Sigmoid colon (tissue), 7 donors: ENCODE measurements around the gene JAKMIP3. TPM values are rescaled to one million over a fixed set of nuclear protein-coding genes. Genes with fewer than 3 reads are reported as not detected.
A peak's percentile ranks its signal among the peaks of the same experiment; 100 is the strongest.

Experiments
- DNase-seq: peaks from one replicate; pipeline ENCODE4 v3.0.0-alpha.2; 2019
- H3K27ac ChIP-seq, 4 donors: fragments of 200-600 bp; sonication (generic); one replicate each; pipeline ENCODE4 v1.5.1; 2016 to 2019; ENCODE audit warnings: mild to moderate bottlenecking in 1 of 4
- H3K27me3 ChIP-seq, 3 donors: fragments of 200-600 bp; sonication (generic); one replicate each; pipeline ENCODE4 v1.5.1; 2019; ENCODE audit warnings: mild to moderate bottlenecking in 1 of 3
- H3K36me3 ChIP-seq, 4 donors: fragments of 200-600 bp; sonication (generic); one replicate each; pipeline ENCODE4 v1.5.1; 2016 to 2019
- H3K4me1 ChIP-seq, 4 donors: fragments of 200-600 bp; sonication (generic); one replicate each; pipeline ENCODE4 v1.5.1; 2017 to 2019
- H3K4me3 ChIP-seq, 4 donors: fragments of 200-600 bp; sonication (generic); one replicate each; pipeline ENCODE4 v1.5.1; 2017 to 2019; ENCODE audit warnings: mild to moderate bottlenecking in 2 of 4, moderate library complexity in 1 of 4
- H3K9me3 ChIP-seq, 4 donors: fragments of 200-600 bp in 3 of 4; sonication (generic) in 3 of 4; one replicate each; pipeline versions ENCODE4 v1.5.1 to v1.6.1; 2013 to 2019
- EP300 ChIP-seq, 4 donors: sonication (generic); formaldehyde crosslinking; IDR thresholded peaks; one replicate each; pipeline ENCODE4 v1.6.1; 2017; ENCODE audit warnings: antibody characterized with exemption in 4 of 4
- POLR2A ChIP-seq, 2 donors: fragments of 450-650 bp; IDR thresholded peaks; one replicate each; pipeline ENCODE4 v1.6.1; 2016; ENCODE audit warnings: antibody characterized with exemption in 2 of 2, mild to moderate bottlenecking in 2 of 2, moderate library complexity in 2 of 2
- POLR2AphosphoS5 ChIP-seq, 4 donors: sonication (generic); formaldehyde crosslinking; IDR thresholded peaks; one replicate each; pipeline ENCODE4 v1.6.1; 2017; ENCODE audit warnings: antibody characterized with exemption in 4 of 4
- WGBS, 2 donors: extraction: QIAGEN DNeasy Blood & Tissue Kit; methylation state at CpG; one replicate each; pipeline ENCODE4 v1.1.7; 2013; 5-methylcytosine and 5-hydroxymethylcytosine counted together
- intact Hi-C: fragments of 100-400 bp; cut with DNase I; formaldehyde crosslinking; loops from one replicate; pipeline ENCODE4 v1.15.1; 2023
- polyA plus RNA-seq, 3 donors: library from polyadenylated mRNA; stranded (reverse); fragments of 200-250 nt; gene quantifications; one replicate each; pipeline ENCODE4 v1.2.3, GENCODE V29; 2013
- total RNA-seq, 4 donors: library from RNA; depleted of rRNA; stranded (reverse); fragments of >200 nt; gene quantifications; one replicate each; pipeline ENCODE4 v1.1.0, GENCODE V29; 2016
- TF ChIP-seq, protein P1 (sequence below), 4 experiments: fragments of 450-650 bp in 3 of 4; fragments of 200-600 bp in 1 of 4; IDR thresholded peaks; one replicate each; pipeline ENCODE4 v1.5.1; 2016 to 2019; ENCODE audit warnings: antibody characterized with exemption in 4 of 4, mild to moderate bottlenecking in 3 of 4, moderate library complexity in 2 of 4
- donor health status: healthy with polysubstance abuse.
- donor health status: Bipolar disorder and iron deficiency.
- donor health status: healthy.

JAKMIP3 gene
- total and polyA plus RNA-seq, 7 donors, result 0.22 to 3.0 (median 0.71) TPM; not detected in 2

DNA sequence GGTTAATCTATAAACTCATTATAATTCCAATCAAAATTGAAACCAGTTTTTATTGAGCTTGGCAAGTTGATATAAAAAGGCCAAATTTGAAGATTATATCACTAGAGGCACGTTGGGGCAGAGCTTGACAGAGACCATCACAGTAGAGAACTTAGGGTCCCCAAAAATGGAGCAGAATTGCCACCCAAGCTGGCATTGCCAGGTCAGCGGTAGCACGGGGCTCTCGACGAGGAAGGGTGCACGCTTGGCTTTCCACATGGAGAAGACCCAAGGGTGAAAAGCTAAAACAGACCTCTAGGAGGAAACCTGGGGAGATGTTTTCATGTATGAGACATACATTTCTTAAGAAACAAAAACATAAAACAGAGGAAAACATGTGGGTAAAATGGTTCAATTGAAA, 4.3 kb upstream of the JAKMIP3 start:
- H3K27ac ChIP-seq, result no peak overlapping the region
- H3K9me3 ChIP-seq, result no peaks in the 10 kb centered on the region
- intact Hi-C loops, result no loop called here
- TF ChIP-seq EP300 (IDR thresholded peaks at IDR 0.05) (no peak), POLR2A (IDR thresholded peaks at IDR 0.05) (no peak), POLR2AphosphoS5 (IDR thresholded peaks at IDR 0.05) (no peak)
- TF ChIP-seq, protein P1, sequence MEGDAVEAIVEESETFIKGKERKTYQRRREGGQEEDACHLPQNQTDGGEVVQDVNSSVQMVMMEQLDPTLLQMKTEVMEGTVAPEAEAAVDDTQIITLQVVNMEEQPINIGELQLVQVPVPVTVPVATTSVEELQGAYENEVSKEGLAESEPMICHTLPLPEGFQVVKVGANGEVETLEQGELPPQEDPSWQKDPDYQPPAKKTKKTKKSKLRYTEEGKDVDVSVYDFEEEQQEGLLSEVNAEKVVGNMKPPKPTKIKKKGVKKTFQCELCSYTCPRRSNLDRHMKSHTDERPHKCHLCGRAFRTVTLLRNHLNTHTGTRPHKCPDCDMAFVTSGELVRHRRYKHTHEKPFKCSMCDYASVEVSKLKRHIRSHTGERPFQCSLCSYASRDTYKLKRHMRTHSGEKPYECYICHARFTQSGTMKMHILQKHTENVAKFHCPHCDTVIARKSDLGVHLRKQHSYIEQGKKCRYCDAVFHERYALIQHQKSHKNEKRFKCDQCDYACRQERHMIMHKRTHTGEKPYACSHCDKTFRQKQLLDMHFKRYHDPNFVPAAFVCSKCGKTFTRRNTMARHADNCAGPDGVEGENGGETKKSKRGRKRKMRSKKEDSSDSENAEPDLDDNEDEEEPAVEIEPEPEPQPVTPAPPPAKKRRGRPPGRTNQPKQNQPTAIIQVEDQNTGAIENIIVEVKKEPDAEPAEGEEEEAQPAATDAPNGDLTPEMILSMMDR (IDR thresholded peaks at IDR 0.05), result no peak
- no peak overlapping the region for H3K4me3 ChIP-seq
- no peak for DNase-seq
- H3K4me1 ChIP-seq, result peaks cover 0 to 20% (median 11%) of the 10 kb centered on the region in 4 donors
- no peaks in the 10 kb centered on the region for H3K27me3 ChIP-seq
- 81 to 84% methylated on average over 6 of the region's 6 CpGs for WGBS, 2 donors
- no peaks in the 10 kb centered on the region for H3K36me3 ChIP-seq

DNA sequence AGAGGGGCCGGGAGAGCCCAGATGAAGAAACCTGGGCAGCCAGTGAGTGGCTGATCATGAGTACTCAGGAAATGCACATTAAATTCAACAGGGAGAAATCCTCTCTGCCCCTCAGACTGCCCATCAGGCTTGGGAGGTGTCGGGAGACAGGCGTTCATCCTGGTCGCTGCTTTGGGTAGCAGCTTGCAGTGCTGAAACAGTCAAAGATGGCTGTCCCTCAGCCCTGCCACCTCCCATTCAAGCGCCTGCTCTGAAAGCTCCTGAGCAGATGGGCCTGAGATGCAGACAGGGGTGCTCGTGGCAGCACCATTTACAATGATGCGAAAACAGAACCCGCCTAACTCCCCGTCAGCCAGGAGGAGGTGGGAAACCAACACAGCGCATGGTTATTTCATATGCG, 3.6 kb upstream of the JAKMIP3 start:
- Histone ChIP-seq H3K9me3 (no peaks in the 10 kb centered on the region), H3K27ac (no peak overlapping the region), H3K4me3 (no peak overlapping the region), H3K4me1 (peaks cover 0 to 26% (median 18%) of the 10 kb centered on the region in 4 donors), H3K27me3 (no peaks in the 10 kb centered on the region), H3K36me3 (no peaks in the 10 kb centered on the region)
- TF ChIP-seq, protein P1 (IDR thresholded peaks at IDR 0.05), result no peak
- TF ChIP-seq POLR2AphosphoS5 (IDR thresholded peaks at IDR 0.05) (no peak), EP300 (IDR thresholded peaks at IDR 0.05) (no peak), POLR2A (IDR thresholded peaks at IDR 0.05) (no peak)
- intact Hi-C loops, result no loop called here
- DNase-seq, result no peak
- WGBS, 2 donors, result 82 to 88% methylated on average over 11 of the region's 11 CpGs

DNA sequence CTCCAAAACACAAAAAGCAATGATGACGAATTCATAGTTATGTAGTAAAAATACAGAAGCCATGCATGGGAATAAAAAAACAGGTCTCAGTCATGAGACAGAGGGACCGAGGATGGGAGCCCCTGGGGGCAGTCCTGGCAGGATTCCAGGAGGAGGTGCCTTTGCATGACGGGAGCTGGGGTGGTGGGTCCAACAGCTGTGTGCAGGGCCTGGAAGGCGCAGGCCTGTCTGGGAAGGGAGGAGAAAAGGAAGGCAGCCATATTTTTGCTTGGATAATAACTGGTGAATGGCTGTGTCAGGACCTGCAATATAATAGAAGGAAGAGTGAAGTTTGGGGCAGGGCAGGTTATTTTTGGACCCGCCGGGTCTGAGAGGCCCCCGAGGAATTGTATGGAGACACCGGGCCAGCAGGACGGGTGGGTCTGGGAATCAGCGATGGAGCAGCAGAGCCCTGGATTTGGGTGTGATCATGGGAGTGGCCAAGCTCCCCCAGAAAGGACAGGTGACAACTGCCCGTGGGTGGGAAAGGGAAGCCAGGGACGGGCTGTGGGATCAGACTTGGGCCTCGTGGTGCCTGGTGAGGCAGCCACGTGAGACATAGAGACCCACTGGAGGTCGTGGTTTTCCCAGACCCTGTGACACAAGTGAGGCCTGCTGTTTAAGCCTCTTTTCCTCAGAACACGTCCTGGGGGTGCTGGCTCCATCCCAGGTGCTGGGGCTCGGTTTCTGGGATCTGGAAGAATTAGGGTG, 2.9 kb upstream of the JAKMIP3 start:
- no peak overlapping the region for H3K27ac ChIP-seq
- H3K4me1 ChIP-seq, result peaks cover 0 to 28% (median 21%) of the 10 kb centered on the region in 4 donors
- no peak for DNase-seq
- H3K36me3 ChIP-seq, result no peaks in the 10 kb centered on the region
- WGBS, 2 donors, result 58 to 76% methylated on average over 17 of the region's 17 CpGs
- no peak overlapping the region for H3K4me3 ChIP-seq
- TF ChIP-seq EP300 (IDR thresholded peaks at IDR 0.05), result no peak
- no peak for TF ChIP-seq POLR2AphosphoS5 (IDR thresholded peaks at IDR 0.05)
- no peak for TF ChIP-seq POLR2A (IDR thresholded peaks at IDR 0.05)
- TF ChIP-seq, protein P1 (IDR thresholded peaks at IDR 0.05), result no peak
- no peaks in the 10 kb centered on the region for H3K27me3 ChIP-seq
- intact Hi-C loops, result no loop called here
- H3K9me3 ChIP-seq, result no peaks in the 10 kb centered on the region

DNA sequence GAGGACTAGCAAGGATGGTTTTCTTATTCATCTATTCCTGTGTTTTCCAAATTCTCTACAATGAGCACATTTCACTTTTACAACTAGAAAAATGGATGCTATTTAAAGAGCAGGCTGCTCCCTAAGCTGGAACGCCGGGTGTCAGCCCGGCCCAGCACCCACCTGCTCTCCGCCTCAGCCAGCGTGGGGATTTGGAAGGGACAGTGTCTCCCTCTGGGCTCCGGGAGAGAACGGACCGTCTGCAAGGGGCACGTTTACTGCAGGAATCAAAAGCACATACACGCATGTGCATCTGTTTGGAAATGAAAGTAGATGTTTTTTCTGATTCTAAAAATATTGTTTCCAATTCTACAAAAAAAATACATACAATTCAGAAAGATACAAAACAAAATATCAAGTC, 2.3 kb upstream of the JAKMIP3 start:
- peaks cover 0 to 28% (median 21%) of the 10 kb centered on the region in 4 donors for H3K4me1 ChIP-seq
- H3K27me3 ChIP-seq, result no peaks in the 10 kb centered on the region
- H3K9me3 ChIP-seq, result no peaks in the 10 kb centered on the region
- no peak overlapping the region for H3K27ac ChIP-seq
- 88 to 89% methylated on average over 10 of the region's 10 CpGs for WGBS, 2 donors
- no peak for DNase-seq
- no peaks in the 10 kb centered on the region for H3K36me3 ChIP-seq
- intact Hi-C loops, result no loop called here
- no peak overlapping the region for H3K4me3 ChIP-seq
- no peak for TF ChIP-seq POLR2A (IDR thresholded peaks at IDR 0.05)

DNA sequence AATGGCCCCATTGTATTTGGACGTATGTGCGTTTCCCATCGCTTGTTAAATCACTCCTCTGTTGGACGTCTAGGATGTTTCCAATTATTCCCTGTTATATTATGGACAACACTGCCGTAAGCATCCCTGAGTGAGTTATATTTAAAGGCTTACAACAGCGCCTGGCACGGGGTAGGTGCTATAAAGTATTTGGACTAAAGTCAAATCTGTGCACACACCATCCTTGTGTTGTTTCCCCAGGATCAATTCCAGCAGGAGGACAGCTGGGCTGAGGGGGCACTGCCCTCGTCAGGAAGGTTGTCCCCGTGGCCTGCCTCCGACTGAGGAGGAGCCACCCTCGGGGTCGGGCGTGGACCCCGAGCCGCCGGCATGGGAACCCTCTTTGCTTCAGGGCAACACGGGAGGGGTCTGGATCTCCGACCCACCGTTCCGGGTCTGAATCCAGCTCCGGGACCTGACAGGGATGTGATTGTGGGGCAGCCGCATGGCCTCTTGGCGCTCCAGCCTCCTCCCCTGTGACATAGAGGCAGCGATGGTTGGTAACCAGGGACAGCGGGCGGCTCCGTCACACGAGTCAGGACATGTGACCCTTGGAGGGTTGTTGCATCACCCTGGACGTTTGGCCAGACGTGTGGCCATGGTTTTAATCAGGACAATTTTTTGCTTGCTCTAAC, 1.5 kb upstream of the JAKMIP3 start:
- DNase-seq, result no peak
- no peaks in the 10 kb centered on the region for H3K9me3 ChIP-seq
- 80 to 87% methylated on average over 30 of the region's 30 CpGs for WGBS, 2 donors
- intact Hi-C loops, result loop anchor here (2.0 kb wide), 1 partner anchor 23 kb away; no protein-coding TSS in a partner anchor
- H3K4me3 ChIP-seq, result no peak overlapping the region
- no peak for TF ChIP-seq POLR2A (IDR thresholded peaks at IDR 0.05)
- TF ChIP-seq EP300 (IDR thresholded peaks at IDR 0.05), result no peak
- TF ChIP-seq POLR2AphosphoS5 (IDR thresholded peaks at IDR 0.05), result no peak
- TF ChIP-seq, protein P1 (IDR thresholded peaks at IDR 0.05), result no peak
- H3K36me3 ChIP-seq, result no peaks in the 10 kb centered on the region
- peaks cover 0 to 28% (median 21%) of the 10 kb centered on the region in 4 donors for H3K4me1 ChIP-seq
- H3K27me3 ChIP-seq, result no peaks in the 10 kb centered on the region
- peak overlapping the region in 1 of 4 donors; percentile 93 for H3K27ac ChIP-seq
